Neural progenitor cell (in vitro differentiated cells): ENCODE results near the gene SDHAF2. TPM values are rescaled to one million over a fixed set of nuclear protein-coding genes. Genes with fewer than 3 reads are reported as not detected.

ENCODE experiments used
- DNase-seq: peaks from one replicate; pipeline ENCODE4 v3.0.0-alpha.2; 2016; ENCODE audit warnings: low spot score
- H2AFZ ChIP-seq: fragments of 200-600 bp; sonication (generic); replicated peaks from 2 replicates; pipeline ENCODE4 v1.6.1; 2016; ENCODE audit warnings: antibody characterized with exemption
- H3F3A ChIP-seq: fragments of 200-600 bp; sonication (generic); 2 replicates; pipeline ENCODE4 v1.6.1; 2016; ENCODE audit warnings: antibody characterized with exemption, low read depth
- H3K27ac ChIP-seq: fragments of 200-600 bp; sonication (generic); 2 replicates; pipeline ENCODE4 v1.5.1; 2016; ENCODE audit warnings: mild to moderate bottlenecking
- H3K27me3 ChIP-seq: fragments of 200-600 bp; sonication (generic); 2 replicates; pipeline ENCODE4 v1.6.1; 2016; ENCODE audit warnings: mild to moderate bottlenecking, moderate library complexity
- H3K36me3 ChIP-seq: fragments of 200-600 bp; sonication (generic); 2 replicates; pipeline ENCODE4 v1.5.1; 2016
- H3K4me1 ChIP-seq: fragments of 200-600 bp; sonication (generic); 2 replicates; pipeline ENCODE4 v1.6.1; 2016; ENCODE audit warnings: mixed run types
- H3K4me2 ChIP-seq: fragments of 200-600 bp; sonication (generic); 2 replicates; pipeline ENCODE4 v1.6.1; 2016
- H3K4me3 ChIP-seq: fragments of 200-600 bp; sonication (generic); 2 replicates; pipeline ENCODE4 v1.5.1; 2016
- H3K79me2 ChIP-seq: fragments of 200-600 bp; sonication (generic); 2 replicates; pipeline ENCODE4 v1.6.1; 2016; ENCODE audit warnings: low read depth
- H3K9ac ChIP-seq: fragments of 200-600 bp; sonication (generic); 2 replicates; pipeline ENCODE4 v1.6.1; 2016
- H3K9me3 ChIP-seq: fragments of 200-600 bp; sonication (generic); 2 replicates; pipeline ENCODE4 v1.5.1; 2016; ENCODE audit warnings: low read depth
- H4K20me1 ChIP-seq: fragments of 200-600 bp; sonication (generic); 2 replicates; pipeline ENCODE4 v1.6.1; 2016; ENCODE audit warnings: low read depth
- H3K27ac Mint-ChIP-seq: 3 replicates; pipeline ENCODE4 v1.8.0; 2021; ENCODE audit warnings: mixed read lengths
- H3K27me3 Mint-ChIP-seq: 2 replicates; pipeline ENCODE4 v1.8.0; 2022; ENCODE audit warnings: low read depth, mild to moderate bottlenecking, inconsistent platforms, moderate library complexity, mixed read lengths; ENCODE audit not compliant: insufficient read depth
- H3K36me3 Mint-ChIP-seq: 3 replicates; pipeline ENCODE4 v1.8.0; 2021; ENCODE audit warnings: mixed read lengths
- H3K4me1 Mint-ChIP-seq: 3 replicates; pipeline ENCODE4 v1.8.0; 2021; ENCODE audit warnings: mixed read lengths
- H3K4me3 Mint-ChIP-seq: 3 replicates; pipeline ENCODE4 v1.8.0; 2021; ENCODE audit warnings: mild to moderate bottlenecking, moderate library complexity, mixed read lengths
- H3K9me3 Mint-ChIP-seq: 3 replicates; pipeline ENCODE4 v1.8.0; 2020; ENCODE audit warnings: mixed read lengths
- EZH2 ChIP-seq: fragments of 200-600 bp; sonication (generic); IDR thresholded peaks from 2 replicates; pipeline ENCODE4 v1.6.1; 2017; ENCODE audit warnings: antibody characterized with exemption, mild to moderate bottlenecking, moderate library complexity
- EZH2phosphoT487 ChIP-seq: fragments of 200-600 bp; sonication (generic); IDR thresholded peaks from 2 replicates; pipeline ENCODE4 v1.6.1; 2017; ENCODE audit warnings: antibody characterized with exemption
- total RNA-seq: library from RNA; depleted of rRNA; stranded (reverse); fragments of >200 nt; gene quantifications from 2 replicates; pipeline ENCODE4 v1.2.3, GENCODE V29; 2015; ENCODE audit warnings: low replicate concordance
- TF ChIP-seq, protein P1 (sequence below): fragments of 200-600 bp; sonication (generic); IDR thresholded peaks from 2 replicates; pipeline ENCODE4 v1.5.1; 2017; ENCODE audit warnings: antibody characterized with exemption, mild to moderate bottlenecking

SDHAF2 gene
- total RNA-seq, 1 donor from 2014 or later, result 27.4 TPM

DNA sequence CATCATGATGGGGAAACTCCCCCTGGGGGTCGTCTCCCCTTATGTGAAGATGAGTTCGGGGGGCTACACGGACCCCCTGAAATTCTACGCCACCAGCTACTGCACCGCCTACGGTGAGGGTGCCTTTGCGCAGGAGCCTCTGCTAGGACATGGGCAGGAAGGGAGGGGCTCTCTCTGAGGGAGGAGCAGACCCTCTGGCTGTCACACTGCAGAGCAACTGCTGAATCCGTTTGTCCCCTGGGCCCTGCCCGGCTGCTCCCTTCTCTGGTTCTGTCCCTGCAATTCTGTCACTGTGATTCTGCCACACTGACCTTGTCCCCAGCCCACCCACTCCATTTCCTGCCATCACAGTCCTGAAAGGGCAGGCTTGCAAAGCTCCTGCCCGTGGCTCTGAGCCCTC lies 51.9 kb downstream of the SDHAF2 start:
- Histone ChIP-seq H4K20me1 (peaks cover 25% of the 10 kb centered on the region), H3K9ac (no peak overlapping the region), H3F3A (peaks cover 11% of the 10 kb centered on the region), H3K4me2 (no peak overlapping the region), H3K4me3 (no peak overlapping the region), H2AFZ (no peak overlapping the region), H3K4me1 (peaks cover 29% of the 10 kb centered on the region), H3K36me3 (no peaks in the 10 kb centered on the region), H3K27ac (no peak overlapping the region), H3K27me3 (peaks cover 7% of the 10 kb centered on the region), H3K9me3 (no peaks in the 10 kb centered on the region), H3K79me2 (no peaks in the 10 kb centered on the region)
- TF ChIP-seq, protein P1, sequence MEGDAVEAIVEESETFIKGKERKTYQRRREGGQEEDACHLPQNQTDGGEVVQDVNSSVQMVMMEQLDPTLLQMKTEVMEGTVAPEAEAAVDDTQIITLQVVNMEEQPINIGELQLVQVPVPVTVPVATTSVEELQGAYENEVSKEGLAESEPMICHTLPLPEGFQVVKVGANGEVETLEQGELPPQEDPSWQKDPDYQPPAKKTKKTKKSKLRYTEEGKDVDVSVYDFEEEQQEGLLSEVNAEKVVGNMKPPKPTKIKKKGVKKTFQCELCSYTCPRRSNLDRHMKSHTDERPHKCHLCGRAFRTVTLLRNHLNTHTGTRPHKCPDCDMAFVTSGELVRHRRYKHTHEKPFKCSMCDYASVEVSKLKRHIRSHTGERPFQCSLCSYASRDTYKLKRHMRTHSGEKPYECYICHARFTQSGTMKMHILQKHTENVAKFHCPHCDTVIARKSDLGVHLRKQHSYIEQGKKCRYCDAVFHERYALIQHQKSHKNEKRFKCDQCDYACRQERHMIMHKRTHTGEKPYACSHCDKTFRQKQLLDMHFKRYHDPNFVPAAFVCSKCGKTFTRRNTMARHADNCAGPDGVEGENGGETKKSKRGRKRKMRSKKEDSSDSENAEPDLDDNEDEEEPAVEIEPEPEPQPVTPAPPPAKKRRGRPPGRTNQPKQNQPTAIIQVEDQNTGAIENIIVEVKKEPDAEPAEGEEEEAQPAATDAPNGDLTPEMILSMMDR, result no peak
- no peak for TF ChIP-seq EZH2
- no peak for TF ChIP-seq EZH2phosphoT487
- Mint-ChIP-seq H3K36me3 (no peaks in the 10 kb centered on the region), H3K4me1 (peaks cover 66% of the 10 kb centered on the region), H3K9me3 (no peaks in the 10 kb centered on the region), H3K27me3 (peaks cover 13% of the 10 kb centered on the region), H3K4me3 (peak overlapping the region; percentile 52), H3K27ac (peak overlapping the region; percentile 98)
- no peak for DNase-seq

DNA sequence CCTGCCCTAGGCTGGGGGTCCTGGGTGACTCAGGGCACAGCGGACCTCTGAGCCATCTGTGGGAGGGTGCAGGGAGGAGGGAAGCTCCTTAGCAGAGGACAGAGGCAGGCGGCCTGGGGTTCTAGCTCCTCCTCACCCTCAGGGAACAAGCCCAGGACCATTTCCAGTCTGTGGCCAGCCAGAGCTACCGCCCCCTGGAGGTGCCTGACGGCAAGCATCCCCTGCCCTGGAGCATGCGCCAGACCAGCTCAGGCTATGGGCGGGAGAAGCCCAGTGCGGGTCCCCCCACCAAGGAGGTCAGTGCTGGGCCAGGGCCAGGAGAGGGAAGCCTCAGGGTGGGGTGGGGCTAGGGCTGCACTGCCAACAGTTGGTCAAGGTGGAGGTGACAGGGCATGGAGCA lies 52.6 kb downstream of the SDHAF2 start:
- Histone ChIP-seq H2AFZ (no peak overlapping the region), H3K79me2 (no peaks in the 10 kb centered on the region), H3K4me1 (peaks cover 29% of the 10 kb centered on the region), H3K9ac (no peak overlapping the region), H3F3A (peaks cover 11% of the 10 kb centered on the region), H3K27me3 (peaks cover 7% of the 10 kb centered on the region), H3K27ac (no peak overlapping the region), H3K4me3 (no peak overlapping the region), H3K4me2 (no peak overlapping the region), H3K36me3 (no peaks in the 10 kb centered on the region), H4K20me1 (peaks cover 25% of the 10 kb centered on the region), H3K9me3 (no peaks in the 10 kb centered on the region)
- Mint-ChIP-seq H3K27me3 (peaks cover 13% of the 10 kb centered on the region), H3K4me3 (peak overlapping the region; percentile 63), H3K4me1 (peaks cover 67% of the 10 kb centered on the region), H3K9me3 (no peaks in the 10 kb centered on the region), H3K36me3 (no peaks in the 10 kb centered on the region), H3K27ac (no peak overlapping the region)
- DNase-seq, result peak; percentile 74
- TF ChIP-seq EZH2phosphoT487 (no peak), EZH2 (no peak)
- TF ChIP-seq, protein P1, result peak; percentile 79

DNA sequence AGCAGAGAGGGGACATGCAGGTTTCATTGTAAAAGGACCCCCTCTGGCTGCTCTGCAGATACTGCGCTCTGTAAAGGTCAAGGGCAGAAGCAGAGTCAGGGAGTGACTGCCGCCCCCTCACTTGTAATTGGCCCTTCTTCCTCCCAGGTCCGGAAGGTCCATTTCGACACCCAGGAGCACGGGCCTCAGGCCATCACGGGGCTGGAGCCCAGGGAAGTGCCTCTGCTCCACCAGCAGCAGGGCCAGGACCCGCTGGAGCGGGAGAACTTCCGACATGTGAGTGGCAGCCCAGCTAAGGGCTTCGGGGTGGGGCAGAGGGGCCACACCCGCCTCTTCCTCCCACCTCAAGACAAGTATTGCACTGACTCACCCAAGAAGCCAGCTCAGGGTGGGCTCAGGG lies 54.6 kb downstream of the SDHAF2 start:
- Histone ChIP-seq H3K4me3 (no peak overlapping the region), H3K27ac (no peak overlapping the region), H3K9ac (no peak overlapping the region), H3K4me2 (no peak overlapping the region), H3K79me2 (no peaks in the 10 kb centered on the region), H4K20me1 (peaks cover 21% of the 10 kb centered on the region), H3K27me3 (no peaks in the 10 kb centered on the region), H3K4me1 (peaks cover 38% of the 10 kb centered on the region), H3K36me3 (no peaks in the 10 kb centered on the region), H3F3A (peaks cover 24% of the 10 kb centered on the region), H2AFZ (no peak overlapping the region), H3K9me3 (no peaks in the 10 kb centered on the region)
- no peak for TF ChIP-seq EZH2phosphoT487
- no peak for TF ChIP-seq EZH2
- no peaks in the 10 kb centered on the region for H3K36me3 Mint-ChIP-seq
- no peak overlapping the region for H3K4me3 Mint-ChIP-seq
- no peak overlapping the region for H3K27ac Mint-ChIP-seq
- H3K27me3 Mint-ChIP-seq, result peaks cover 17% of the 10 kb centered on the region
- no peaks in the 10 kb centered on the region for H3K9me3 Mint-ChIP-seq
- no peak for DNase-seq
- H3K4me1 Mint-ChIP-seq, result peaks cover 67% of the 10 kb centered on the region

DNA sequence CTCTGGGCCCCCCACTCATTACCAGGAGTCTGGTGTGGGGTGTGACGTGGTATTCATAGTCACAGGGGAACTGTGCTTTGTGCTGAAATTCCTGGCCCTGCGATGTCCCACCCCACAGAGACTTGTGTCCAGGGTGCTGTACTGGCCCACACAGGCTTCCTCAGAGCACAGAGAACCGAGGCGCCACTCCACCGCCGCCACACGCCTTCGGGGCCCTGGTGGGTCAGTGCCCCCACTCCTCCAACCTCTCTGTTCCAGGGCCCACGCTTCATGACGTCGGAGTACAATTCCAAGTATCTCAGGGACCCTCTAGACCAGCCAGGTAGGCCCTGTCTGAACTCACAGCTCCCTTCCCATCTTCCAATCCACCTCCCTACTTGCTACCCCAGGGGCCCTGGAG lies 55.2 kb downstream of the SDHAF2 start:
- H3K27ac Mint-ChIP-seq, result no peak overlapping the region
- no peak overlapping the region for H3K4me3 ChIP-seq
- H3K4me2 ChIP-seq, result no peak overlapping the region
- peaks cover 24% of the 10 kb centered on the region for H3F3A ChIP-seq
- H4K20me1 ChIP-seq, result peaks cover 21% of the 10 kb centered on the region
- H3K79me2 ChIP-seq, result no peaks in the 10 kb centered on the region
- H3K27me3 Mint-ChIP-seq, result peaks cover 13% of the 10 kb centered on the region
- H3K4me1 ChIP-seq, result peaks cover 43% of the 10 kb centered on the region
- no peaks in the 10 kb centered on the region for H3K36me3 ChIP-seq
- no peak for TF ChIP-seq EZH2
- no peak for TF ChIP-seq EZH2phosphoT487
- TF ChIP-seq, protein P1, result no peak
- H3K9ac ChIP-seq, result no peak overlapping the region
- no peak overlapping the region for H3K4me3 Mint-ChIP-seq
- no peaks in the 10 kb centered on the region for H3K9me3 Mint-ChIP-seq
- H3K27ac ChIP-seq, result no peak overlapping the region
- no peak for DNase-seq
- no peak overlapping the region for H2AFZ ChIP-seq
- peaks cover 67% of the 10 kb centered on the region for H3K4me1 Mint-ChIP-seq
- no peaks in the 10 kb centered on the region for H3K9me3 ChIP-seq
- no peaks in the 10 kb centered on the region for H3K27me3 ChIP-seq
- no peaks in the 10 kb centered on the region for H3K36me3 Mint-ChIP-seq
